GM18861 (cell line): ENCODE results near the gene RASL12.
"Not testable (repeated sequence)": the region's sequence is repeated elsewhere in the genome, so short reads cannot be mapped to it uniquely, and the experiment has no call there.

Experiments
- ATAC-seq: cut with Tn5 transposase; IDR thresholded peaks from one replicate; pipeline ENCODE4 v1.9.1; 2021; ENCODE audit not compliant: unreplicated experiment

The RASL12 gene

GRCh38 chr15:65057549-65057940 lies 10.2 kb downstream of the RASL12 start:
- no peak for ATAC-seq

GRCh38 chr15:65056868-65057548 lies 10.8 kb downstream of the RASL12 start:
- no peak for ATAC-seq

- ATAC-seq = no peak
These were observed 11.7 kb downstream of the RASL12 start for GRCh38 chr15:65056106-65056505.

- no peak for ATAC-seq
These were observed 12.5 kb downstream of the RASL12 start for GRCh38 chr15:65055201-65055870.

DNA sequence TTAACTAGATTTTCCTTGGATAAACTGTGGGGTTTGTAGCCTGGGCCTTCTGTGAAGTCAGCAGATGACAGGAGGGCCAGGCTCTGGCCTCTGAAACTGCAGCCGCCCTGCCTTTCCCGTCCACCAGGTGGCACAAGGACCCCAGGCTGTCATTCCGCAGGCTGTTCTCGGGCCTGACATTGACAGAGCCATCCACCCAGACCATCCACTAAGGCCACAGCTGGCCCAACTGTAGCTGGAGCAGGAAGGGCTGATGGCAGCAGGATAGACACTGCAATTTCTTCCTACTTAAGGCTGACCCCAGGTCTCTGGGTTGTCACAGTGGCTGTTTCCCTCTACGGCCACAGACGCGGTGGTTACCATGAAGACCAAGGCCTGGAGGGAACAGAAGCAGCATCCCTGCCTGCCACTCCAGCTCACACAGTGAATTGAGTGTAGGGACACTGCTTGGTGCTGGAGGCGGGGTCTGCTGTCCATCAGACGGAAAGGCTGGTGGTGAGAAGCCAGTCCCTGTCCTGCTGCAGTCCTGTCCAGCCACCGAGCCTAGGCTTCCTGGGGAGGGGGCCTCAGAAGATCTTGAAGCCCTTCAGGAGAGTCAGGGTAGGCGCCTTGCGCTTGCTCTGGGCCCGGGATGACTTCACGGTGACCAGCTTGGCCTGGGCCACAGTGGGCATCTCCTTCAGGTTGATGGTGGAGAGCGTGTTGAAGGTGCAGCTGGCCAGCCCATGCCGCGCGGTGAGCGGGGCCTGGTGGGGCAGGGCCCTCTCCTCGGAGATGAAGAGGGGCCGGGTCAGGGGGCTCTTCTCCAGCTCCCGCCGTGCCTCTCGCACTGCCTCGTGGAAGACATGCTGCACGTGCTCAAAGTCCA lies 13.2 kb downstream of the RASL12 start:
- ATAC-seq = no peak

GRCh38 chr15:65052956-65053355 lies 14.8 kb downstream of the RASL12 start:
- no peak for ATAC-seq

- no peak for ATAC-seq
These were observed 16.5 kb downstream of the RASL12 start for GRCh38 chr15:65051266-65051665.

DNA sequence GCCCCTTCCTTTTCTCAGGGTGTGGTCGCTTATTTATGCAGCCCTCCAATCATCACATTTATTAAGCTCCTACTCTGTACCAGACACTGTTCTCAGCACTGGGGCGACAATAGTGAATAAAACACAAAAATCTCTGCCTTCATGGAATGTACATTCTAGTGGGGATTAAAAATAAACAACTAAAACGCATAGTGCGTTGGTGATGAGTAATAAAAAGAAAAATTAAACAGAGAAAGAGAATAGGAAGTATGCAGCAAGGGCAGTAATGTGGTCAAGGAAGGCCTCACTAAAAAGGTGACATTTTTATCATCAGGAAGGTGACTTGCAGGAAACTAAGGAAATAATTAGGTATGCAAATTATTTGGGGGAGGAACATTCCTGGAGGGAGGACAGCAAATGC lies 17.5 kb downstream of the RASL12 start:
- no peak for ATAC-seq

DNA sequence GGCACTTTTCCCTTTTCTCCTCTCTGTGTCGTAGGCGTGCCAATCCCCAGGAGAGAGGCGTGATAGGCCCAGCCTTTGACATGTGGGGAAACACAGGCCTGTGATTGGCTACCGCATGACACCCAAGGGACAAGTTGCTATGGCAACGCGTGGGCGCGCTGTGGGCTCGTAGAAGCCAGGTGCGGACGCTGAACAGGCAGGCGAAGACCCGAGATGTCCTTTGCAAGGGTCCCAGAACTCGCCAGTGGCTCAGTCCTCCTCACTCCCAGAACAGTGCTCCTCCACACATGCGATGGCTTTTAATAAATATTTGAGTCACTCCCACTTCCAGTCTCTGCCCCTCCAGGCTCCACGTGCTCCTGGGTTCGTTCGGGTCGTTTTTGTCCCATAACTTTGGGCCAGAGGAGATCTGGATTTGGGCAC lies 18.4 kb downstream of the RASL12 start:
- ATAC-seq = peak; percentile 83

- no peak for ATAC-seq
These were observed 19.6 kb downstream of the RASL12 start for GRCh38 chr15:65048241-65048640.

DNA sequence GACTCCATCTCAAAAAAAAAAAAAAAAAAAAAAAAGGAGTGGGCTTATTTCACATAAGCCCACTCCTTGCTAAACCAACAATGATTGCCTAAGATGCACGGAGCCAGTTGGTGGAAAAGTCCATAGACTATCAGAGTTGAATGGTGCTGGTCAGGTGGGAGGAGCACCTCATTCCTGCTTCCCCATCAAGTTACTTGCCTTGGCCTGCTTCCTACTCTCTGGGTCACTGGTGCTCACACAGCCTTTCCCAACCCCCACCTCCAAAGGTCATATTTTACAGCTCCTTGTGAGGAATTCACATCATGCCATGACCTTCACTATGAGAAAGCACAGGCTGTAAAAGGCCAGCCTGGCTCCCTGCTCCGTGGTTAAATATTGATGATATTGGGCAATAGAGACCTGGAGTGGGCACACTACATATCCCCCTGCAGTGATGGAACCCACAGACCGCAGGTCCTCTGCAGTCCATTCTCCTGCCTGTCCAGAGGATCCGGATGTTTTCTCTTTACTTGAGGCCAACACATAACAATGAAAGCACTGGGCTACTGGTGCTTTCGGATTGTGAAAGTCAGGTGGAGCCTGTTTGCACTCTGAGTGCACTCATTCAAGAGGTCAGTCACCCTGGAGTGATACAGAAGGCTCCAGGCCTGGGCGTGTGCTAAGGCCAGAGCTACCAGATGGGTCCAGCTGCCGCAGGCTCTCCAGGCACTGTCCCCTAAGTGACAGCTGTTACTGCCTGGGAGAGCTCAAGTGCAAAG lies 22.9 kb downstream of the RASL12 start, which contains the start of gene SLC51B:
Gene SLC51B, plus strand, starts transcription at position 664 of the 758 bp plus-strand sequence. CDS start 4,618 bp downstream, outside the sequence.
- ATAC-seq = no peak

GRCh38 chr15:65044218-65044617 lies 23.6 kb downstream of the RASL12 start:
- ATAC-seq = not testable (repeated sequence)

DNA sequence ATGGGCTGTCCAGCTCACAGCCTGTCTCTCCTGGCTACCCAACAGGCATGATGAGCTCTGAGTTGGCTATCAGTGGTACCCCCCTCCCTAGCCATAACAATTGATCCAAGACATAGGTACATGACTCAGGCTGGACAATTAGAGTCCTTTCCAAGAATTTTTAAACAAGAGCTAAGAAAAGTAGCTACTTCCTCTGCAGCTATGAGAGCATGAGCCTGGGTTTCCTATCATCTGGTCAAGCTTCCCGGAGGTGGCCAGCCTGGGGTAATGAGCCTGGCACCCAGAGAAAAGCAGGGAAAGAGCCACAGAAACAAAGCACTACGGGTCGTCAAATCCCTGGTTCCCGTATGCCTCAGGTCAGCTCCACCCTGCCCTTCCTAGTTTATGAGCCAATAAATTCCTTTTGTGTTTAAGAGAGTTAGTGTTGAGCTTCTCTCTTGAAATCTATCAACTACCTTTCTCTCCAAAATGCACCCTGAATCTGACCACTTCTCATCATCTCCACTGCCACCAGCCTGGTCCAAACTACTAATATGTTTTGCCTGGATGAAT lies 24.9 kb downstream of the RASL12 start:
- ATAC-seq = no peak

DNA sequence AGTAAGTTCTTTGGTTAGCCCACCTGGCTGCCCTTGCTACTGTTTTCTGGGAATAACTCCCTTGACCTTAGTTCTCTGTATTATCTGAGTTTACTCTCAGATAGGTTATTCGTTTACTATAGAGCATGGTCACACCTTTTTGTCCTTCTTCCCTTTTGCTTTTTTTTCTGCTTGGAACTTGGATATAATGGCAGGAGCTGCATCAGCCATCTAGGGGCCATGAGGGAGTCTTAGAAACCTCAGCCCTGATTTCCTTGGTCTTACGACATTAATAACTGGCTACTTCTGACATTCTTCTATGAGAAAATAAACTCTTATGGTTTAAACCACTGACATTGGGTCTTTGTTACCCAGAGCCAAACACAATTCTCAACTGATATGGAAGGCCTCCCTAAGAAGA lies 26.0 kb downstream of the RASL12 start:
- no peak for ATAC-seq

GRCh38 chr15:65040461-65040860 lies 27.3 kb downstream of the RASL12 start:
- ATAC-seq = no peak

DNA sequence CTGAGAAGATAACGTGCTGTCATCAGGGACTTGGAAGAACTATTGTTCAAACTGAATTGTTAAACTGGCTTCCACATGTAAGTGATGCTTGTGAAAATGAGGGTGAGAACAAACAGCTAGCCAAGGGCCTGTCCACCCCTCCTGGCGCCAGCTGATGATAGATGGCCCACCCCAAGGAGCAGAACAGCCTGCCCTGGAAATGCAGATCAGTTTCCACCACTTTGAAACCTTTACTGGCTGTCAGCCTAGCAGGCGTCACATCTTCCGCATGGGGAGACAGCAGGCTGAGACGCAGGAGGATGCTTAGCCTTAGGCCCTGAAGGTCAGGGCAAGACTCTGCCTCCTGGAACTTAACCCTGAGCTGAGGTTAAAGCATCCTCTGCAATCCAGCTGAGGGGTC lies 29.0 kb downstream of the RASL12 start:
- ATAC-seq = no peak

DNA sequence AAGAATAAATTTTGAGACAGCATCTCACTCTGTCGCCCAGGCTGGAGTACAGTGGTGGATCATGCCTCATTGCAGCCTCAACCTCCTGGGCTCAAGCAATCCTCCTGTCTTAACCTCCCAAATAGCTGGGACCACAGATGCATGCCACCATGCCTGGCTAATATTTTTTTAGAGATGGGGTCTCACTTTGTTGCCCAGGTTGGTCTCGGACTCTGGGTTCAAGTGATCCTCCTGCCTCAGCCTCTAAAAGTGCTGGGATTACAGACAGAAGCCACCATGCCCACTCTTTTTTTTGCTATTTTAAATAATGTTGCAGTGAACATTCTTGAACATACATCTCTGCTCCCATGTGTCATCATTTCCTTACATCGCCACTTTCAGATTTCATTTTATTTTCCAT lies 29.4 kb downstream of the RASL12 start:
- ATAC-seq = no peak

DNA sequence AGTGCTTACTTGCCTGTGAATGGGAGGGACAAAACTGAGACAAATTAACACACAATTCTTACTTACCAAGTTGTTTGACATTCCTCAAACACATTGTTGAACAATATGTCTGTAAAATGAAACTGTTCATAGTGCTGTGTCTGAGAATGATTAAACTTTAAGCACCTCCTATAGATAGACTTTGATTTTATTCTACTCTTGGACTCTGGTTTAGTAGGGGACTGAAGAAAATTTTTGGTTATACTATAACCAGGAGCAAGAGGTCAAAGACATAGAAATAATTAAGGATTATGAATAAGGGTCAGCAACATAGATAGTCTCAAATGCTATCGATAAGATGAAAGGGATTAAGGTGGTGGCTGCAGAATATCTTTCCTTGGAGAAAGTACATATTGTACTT lies 30.5 kb downstream of the RASL12 start:
- no peak for ATAC-seq

GRCh38 chr15:65034719-65035118 lies 33.1 kb downstream of the RASL12 start:
- ATAC-seq = no peak

DNA sequence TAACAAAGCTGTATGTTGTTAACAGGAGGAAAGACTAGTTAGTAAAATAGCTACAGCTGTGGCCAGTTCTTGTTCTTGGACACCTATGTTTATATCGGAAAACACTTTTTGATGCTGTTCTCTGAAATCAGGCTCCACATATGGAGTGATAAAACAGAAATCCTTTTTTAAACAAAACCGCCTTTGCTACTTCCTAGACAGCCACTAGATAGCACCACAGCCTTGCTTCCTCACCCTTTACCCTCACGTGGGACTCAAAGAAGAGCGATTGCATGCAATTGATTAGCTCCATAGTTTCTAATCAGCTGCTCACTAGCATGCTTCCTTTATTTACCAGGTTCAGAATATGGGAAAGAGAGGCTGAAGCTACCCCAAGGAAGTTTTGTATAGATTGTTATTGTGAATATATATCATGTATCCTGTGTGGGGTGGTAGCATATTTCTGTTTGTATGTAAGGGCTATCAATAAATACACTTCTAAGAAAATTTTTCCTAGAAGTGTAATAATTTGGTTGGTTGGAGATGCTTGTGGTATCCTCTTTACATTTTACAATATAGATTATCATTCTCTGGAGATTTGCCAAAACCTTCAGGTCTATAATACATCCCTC lies 34.0 kb downstream of the RASL12 start:
- no peak for ATAC-seq
